Measurements from ENCODE around the gene DNAJC22. TPM values are rescaled to one million over a fixed set of nuclear protein-coding genes. Genes with fewer than 3 reads are reported as not detected.

DNAJC22 gene
- total and polyA plus RNA-seq, 9 of the 15 experiments (the other 6 are each of a cell fraction or from before 2014, with no cell fraction given), result 0.10 to 1.2 (median 0.47) TPM

GRCh38 chr12:49347311-49348193 lies 864 bp downstream of the DNAJC22 start (continued):
- TF ChIP-seq RREB1 (CRISPR knock-in tag; IDR thresholded peaks at IDR 0.05) (no peak), PHTF2 (CRISPR knock-in tag; IDR thresholded peaks at IDR 0.05) (no peak), PHB (CRISPR knock-in tag; IDR thresholded peaks at IDR 0.05) (no peak), RBFOX2 (IDR thresholded peaks at IDR 0.05; ENCODE audit: low read depth, low read length) (peak; percentile 5; the same call in 1 of the 2 replicates), SP1 (CRISPR knock-in tag; IDR thresholded peaks at IDR 0.05) (peak; percentile 56), ZC3H11A (IDR thresholded peaks at IDR 0.05; ENCODE audit: low read depth, low read length) (no peak), NELFE (IDR thresholded peaks at IDR 0.05; ENCODE audit: insufficient read depth, insufficient read length) (no peak), PHF20 (IDR thresholded peaks at IDR 0.05; ENCODE audit: partially characterized antibody) (no peak), UBTF (IDR thresholded peaks at IDR 0.05; ENCODE audit: borderline replicate concordance in 1 of 2, low read depth in 2 of 2, low read length in 2 of 2) (0 out of 4 replicates have a peak, but pooled peaks of 1 of the 2 experiments have one; percentile 23), POLR2G (IDR thresholded peaks at IDR 0.05; ENCODE audit: low read depth, low read length) (0 out of 2 replicates have a peak, but pooled peaks have one; percentile 14), TSC22D4 (tag; IDR thresholded peaks at IDR 0.05) (no peak), CXXC5 (CRISPR knock-in tag; IDR thresholded peaks at IDR 0.05) (no peak), KLF6 (CRISPR knock-in tag; IDR thresholded peaks at IDR 0.05; ENCODE audit: borderline replicate concordance) (no peak), CBFB (CRISPR knock-in tag; IDR thresholded peaks at IDR 0.05) (no peak), SREBF1 (IDR thresholded peaks at IDR 0.05; ENCODE audit: borderline replicate concordance, low read depth, low read length) (no peak), NCOA6 (IDR thresholded peaks at IDR 0.05) (no peak), ATF1 (CRISPR knock-in tag; IDR thresholded peaks at IDR 0.05) (no peak), ATF1 (tag; IDR thresholded peaks at IDR 0.05) (0 out of 2 replicates have a peak, but pooled peaks have one; percentile 33), MTA3 (IDR thresholded peaks at IDR 0.05; ENCODE audit: borderline replicate concordance) (no peak), KLF16 (IDR thresholded peaks at IDR 0.05) (peak; percentile 46; the same call in 1 of the 2 replicates), ZNF431 (CRISPR knock-in tag; IDR thresholded peaks at IDR 0.05) (no peak), SMAD1 (IDR thresholded peaks at IDR 0.05; ENCODE audit: low read depth, low read length, partially characterized antibody) (no peak)
